HS-5 (cell line): ENCODE measurements around the gene C1QTNF1.

Experiments
- DNase-seq: peaks from one replicate; pipeline ENCODE4 v3.0.0-alpha.2; 2012; ENCODE audit warnings: low read depth

C1QTNF1 gene

GRCh38 chr17:79023886-79024771, at the start of gene C1QTNF1:
Gene C1QTNF1 (plus strand): TSS chr17:79024169. CDS start chr17:79043969, 19,800 bp downstream.
- no peak for DNase-seq

DNA sequence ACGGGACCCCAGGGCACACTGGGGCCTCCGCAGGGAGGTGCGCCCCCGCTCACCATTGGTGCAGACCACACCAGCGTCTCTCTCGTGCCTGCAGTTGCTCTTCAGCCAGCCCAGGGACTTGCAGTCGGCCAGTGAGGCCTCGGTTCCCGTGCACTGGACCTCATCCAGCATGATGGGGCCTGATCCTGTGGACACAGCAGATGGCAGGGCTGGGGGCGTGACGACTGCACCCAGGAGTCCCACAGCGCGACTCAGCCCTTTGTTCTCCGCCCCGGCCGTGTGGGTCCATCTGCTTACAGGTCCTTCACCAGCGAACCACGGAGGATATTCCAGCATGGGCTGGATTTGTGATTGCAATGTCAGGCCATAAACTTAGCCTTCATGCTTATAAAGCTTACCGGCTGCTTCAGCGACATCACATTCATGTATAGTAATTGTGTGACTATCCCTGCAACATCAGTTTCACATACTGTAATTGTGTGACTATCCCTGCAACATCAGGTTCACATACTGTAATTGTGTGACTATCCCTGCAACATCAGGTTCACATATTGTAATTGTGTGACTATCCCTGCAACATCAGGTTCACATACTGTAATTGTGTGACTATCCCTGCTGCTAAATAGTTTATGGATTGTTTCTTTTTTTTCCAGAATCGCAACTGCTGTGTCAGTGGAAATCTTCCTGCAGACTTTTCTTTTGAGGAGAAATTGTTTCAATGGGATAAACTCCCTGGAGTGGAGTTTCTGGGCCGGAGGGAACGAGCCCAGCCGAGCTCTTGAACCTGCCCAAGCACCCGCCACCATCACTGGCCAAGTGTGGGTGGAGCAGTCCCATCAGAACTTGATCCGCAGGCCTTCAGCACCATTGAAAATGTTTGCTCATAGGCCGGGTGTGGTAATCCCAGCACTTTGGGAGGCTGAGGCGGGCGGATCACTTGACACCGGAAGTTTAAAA, 49.1 kb upstream of the C1QTNF1 start:
- no peak for DNase-seq

DNA sequence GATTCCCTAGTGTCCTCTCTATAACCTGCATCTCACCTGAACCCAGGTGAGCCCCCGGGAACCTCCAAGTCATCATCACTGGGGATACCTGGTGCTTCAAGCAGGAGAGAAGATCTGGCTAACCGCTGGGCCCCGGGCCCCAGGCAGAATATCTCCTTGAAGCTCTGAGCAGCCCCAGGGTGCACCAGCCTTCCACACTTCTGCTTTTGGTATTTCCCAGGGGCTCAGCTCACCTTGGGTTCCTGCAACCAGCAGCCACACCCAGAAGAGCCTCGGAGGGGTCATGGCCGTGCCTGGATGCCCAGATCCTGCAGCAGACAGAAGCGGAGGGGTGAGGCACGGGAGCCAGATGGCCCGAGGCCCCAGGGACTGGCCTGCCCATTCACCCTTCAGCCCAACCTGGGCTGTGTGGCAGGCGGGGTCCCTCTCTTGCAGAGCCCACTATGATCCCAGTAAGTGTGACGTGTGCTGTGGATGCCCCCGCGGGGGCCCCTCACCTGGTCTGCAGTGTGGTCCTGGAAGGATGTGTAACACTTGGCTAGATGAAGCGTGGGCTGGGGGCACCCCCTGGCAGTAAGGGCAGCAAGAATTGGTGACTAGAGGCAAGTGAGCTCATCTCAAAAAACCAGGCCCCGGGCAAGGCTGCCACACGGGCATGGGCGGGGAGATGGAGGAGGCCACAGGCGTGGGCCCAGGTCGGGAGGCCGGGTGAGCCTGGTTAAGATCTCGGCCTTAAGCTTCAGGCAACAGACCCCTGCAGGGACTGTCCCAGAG, 46.9 kb upstream of the C1QTNF1 start:
- DNase-seq = no peak

DNA sequence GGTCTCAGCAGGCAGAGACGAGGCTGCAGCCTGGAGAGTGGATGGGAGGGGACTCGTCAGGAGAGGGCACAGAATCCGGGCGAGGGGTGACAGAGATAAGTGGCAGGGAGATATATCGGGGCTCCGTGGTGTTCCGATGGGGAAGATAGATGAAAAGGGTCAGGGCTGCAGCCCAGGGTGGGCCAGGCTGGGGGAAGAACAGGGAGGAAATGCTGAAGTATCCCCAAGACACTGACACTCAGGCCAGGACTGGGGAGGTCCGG, 46.4 kb upstream of the C1QTNF1 start:
- no peak for DNase-seq

DNA sequence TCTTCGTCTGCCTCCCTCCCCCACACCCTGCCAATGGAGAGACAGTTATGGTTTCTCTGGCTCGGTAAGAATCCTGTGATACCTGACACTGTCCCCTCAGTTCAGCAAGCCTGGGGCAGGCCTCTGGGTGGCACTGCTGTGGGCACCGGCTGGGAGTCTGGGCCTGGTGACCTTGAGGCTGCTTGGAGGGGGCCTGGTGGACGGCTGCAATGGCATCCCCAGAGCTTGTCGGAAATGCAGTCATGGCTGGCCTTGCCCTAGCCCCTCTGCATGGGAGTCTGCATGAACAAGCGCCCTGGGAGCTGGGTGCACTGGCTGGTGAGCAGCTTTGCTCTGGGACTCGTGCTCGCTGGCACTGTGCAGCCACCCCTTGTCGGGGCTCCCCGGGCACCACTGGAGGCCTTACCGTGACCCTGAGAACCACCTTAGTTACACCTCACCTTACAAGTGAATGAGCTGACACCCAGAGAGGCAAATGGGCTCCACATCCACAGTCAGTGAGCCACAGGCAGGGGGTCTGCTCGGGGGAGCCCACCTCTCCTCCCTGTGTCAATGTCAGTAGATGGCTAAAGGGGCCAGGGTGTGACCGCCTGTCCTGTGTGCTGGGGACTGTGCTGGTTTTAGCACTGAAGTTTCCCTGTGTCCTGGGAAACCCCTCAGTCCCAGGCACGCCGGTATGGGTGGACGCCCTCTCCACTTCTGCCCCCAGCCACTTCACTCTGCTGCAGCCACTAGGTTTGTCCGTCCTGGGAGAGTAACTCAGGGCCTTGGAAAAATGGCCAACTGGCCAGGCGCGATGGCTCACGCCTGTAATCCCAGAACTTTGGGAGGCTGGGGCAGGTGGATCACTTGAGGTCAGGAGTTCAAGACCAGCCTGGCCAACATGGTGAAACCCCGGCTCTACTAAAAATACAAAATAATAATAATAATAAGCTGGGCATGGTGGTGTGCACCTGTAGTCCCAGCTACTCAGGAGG, 45.7 kb upstream of the C1QTNF1 start:
- DNase-seq = no peak

DNA sequence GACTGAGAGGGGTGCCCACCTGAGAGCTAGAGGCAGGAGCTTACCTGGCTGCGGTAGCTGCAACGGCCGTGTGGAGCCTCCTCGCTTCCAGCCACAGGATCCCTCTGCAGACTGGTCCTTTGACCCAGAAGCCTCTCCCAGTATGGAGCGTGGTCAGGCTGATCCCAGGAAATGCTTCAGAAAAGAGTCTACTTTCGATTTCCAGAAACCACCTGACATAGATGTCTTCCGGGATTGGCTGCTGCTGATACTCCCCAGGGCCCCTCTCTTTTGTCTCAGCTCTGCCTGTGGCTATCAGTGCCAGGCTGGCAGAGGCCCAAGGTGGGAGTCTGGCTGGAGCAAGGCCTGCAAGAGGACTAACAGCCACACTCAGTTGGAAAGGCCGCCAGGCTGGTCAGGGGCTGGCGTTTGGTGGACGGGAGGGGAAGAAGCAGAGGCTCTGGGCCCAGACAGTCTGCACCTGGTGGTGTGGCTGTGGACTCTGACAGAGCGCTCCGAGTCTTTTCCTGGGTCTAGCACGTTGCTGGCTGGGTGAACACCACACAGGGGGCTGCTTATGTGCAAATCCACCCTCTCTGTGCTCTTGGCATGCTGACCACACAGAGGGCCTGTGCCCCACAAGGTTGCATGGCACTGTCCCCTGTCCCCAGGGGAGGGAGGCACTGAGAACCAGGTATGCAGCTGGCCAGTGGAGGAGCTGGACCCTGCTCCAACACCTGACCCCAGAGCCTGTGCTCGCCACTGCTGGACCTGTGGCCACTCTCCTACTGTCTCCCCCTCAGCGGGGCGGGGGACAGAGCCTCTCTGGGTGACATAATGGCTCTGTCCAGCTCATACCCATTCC, 44.0 kb upstream of the C1QTNF1 start, which contains the start of gene LGALS3BP:
Gene LGALS3BP (minus strand): TSS at position 144 of the 844 bp plus-strand sequence. CDS start 2,732 bp downstream, outside the sequence.
- peak; percentile 70 for DNase-seq

DNA sequence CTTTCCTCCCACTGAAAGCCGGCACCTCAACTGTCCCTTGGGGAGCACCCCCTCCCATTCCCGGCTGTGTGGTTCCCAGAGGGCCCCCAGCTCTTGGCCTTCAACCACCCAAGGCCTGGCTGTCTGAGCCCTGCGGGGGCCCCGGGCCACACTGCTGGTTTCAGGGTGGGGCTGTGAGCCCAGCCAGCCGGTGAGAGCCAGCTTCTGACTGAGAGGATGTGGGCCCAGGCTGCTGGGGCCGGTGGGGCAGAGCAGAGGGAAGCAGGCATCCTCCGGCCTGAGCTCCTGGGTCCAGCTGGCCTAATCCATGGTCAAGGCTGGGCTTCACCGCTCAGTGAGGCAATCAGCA, 43.4 kb upstream of the C1QTNF1 start:
- DNase-seq = no peak

DNA sequence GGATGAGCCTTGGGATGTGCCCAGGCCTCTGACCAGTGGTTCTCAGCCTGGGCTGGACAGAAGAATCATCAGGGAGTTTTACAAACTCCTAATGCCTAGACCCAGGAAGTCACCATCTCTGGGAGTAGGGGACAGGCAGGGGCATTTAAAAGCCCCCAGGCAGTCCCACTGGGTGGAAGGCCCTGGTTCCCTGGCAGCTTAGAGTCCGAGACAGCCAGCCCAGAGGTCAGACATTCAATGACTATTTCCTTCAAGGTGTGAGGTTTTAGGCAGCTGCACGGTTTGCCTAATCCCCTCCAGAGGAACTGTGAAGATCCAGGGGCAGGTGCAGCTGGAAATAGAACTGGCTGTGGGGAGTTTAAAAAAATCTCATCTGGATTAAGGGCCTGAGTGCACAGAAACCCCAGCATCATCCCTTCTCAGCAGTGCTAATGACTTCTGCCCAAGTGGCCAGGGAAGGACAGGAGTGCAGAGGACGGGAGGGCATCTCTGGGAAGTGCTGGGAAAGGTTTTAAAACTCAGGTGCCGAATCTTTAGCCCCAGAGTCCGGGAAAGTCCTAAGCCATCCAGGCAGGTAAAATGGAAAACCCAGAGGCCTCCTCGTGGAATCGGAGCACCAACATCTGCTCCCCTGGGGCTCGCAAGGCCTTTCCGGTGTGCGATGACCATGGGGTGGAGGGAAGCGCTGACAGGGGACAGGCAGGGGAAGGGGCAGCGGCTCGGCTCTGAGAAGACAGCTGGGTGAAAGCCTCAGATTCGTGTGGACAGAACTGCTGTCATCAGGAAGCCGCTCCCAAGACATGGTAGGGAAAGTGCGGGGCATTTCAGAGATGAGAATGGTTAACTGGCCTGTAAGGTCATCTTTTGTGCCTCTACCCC, 42.7 kb upstream of the C1QTNF1 start:
- DNase-seq = no peak

GRCh38 chr17:78985395-78985794, 38.6 kb upstream of the C1QTNF1 start:
- no peak for DNase-seq

DNA sequence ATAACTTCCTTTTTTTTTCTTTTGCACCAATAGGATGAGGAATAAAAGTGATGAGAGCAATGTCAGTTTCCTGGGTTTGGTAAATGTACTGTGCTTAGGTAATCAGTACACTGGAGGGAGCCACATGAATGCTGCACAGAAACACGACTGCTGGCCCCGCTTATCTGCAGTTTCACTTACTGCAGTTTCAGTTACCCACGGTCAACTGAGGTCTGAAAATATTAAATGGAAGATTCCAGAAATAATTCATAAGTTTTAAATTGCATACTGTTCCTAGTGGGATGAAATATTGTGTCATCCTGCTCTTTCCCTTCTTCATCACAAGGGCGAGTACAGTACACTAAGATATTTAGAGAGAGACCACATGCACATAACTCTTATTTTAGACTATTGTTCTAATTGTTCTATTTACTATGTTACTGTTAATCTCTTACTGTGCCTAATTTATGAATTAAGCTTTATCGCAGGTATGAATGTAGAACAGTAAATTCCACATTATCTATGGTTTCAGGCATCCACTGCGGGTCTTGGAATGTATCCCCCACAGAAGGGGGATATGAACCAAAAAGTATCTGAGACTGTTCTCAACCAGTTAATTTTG, 37.8 kb upstream of the C1QTNF1 start:
- DNase-seq = no peak

GRCh38 chr17:78986649-78987328, 37.2 kb upstream of the C1QTNF1 start:
- no peak for DNase-seq

GRCh38 chr17:78988152-78988551, 35.8 kb upstream of the C1QTNF1 start:
- DNase-seq = no peak

DNA sequence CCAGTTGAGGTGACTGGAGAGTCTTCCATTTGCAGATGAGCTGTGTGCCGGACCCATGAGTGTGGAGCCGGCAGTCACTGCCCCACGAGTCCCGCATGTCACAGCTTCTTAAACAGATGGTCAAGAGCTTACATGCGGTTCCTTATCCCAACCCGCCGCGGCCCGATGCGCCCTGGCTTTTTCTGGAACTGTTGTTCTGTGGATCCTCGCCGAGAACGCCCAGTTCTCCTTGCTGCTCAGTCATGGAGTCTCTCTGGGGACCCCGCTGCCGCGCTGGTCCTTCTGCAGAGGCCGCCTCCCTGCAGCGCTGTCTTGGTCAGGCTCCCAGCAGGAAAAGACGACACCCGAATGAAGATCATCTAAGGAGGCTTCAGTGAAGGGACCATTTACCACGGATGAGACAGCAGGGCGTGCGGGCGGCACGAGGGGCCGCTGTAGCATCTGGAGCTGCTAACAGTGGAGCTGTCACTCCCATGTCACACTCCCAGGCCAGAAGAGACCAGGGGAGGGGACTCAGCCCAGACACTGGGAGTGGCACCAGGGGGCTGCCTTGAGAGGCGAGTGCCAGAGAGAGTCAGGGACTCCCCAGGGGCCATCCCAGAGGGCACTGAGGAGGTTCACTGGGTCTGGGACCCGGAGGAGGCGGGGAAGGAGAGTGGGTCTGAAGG, 33.5 kb upstream of the C1QTNF1 start:
- no peak for DNase-seq

DNA sequence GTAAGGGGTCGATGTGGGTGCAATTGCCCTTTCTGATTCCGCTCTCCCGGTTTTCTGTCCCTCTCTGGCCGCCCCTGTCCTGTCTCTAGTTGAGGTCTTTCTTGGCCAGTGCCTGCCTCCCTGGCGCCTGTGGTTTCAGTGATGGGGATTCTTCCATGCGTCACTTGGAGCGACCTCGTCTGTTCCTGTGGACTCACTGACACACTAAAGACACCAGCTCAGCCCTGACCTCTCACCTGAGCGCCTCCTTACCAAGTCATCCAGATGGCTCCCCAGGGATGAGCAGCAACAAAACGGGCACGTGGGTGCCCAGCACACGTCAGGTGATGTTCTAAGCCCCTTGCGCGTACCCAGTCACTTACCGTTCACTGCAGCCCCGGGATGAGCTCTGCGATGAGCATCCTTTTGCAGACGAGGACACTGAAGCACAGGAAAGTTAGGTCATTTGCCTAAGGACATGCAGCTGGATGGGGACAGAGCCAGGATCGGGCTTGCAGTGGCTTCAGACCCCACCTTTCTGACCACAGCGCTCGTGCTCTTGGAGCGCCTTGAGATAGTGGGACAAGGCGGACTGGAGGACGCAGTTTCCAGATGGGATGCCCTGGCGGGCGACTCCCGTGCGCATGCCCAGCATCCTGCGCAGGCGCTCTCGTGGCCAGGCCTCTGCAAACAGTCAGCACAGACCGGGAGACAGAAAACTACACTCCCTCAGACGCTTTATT, 32.8 kb upstream of the C1QTNF1 start:
- no peak for DNase-seq

DNA sequence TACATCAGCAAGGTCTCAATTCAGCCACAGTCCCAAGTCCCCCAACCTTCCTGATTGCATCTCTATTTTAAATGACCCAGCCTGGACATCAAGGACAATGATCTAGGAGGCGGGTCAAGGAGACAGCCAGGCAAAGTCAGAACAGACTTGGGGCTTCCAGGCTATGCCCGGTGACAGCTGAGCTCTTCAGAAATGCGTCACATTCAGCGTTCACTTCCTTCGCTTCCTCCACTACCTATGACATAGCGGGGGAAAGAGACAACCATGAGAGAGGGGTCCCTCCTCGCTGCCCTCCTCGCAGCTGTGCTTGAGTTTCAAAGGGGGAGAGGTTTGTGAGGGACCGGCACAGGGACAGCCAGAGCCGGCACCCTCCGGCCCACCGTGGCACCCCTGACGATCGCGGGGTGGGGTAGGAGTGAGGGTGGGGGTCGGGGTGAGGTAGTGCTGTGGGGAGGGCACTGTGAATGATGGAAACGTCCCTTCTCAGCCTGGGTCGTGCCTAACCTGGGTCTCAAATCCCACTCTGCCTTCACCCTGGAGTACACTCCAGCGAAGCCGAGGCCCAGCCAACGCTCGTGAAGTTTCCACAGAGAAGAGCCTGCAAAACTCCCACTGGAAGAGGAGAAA, 31.9 kb upstream of the C1QTNF1 start:
- no peak for DNase-seq

DNA sequence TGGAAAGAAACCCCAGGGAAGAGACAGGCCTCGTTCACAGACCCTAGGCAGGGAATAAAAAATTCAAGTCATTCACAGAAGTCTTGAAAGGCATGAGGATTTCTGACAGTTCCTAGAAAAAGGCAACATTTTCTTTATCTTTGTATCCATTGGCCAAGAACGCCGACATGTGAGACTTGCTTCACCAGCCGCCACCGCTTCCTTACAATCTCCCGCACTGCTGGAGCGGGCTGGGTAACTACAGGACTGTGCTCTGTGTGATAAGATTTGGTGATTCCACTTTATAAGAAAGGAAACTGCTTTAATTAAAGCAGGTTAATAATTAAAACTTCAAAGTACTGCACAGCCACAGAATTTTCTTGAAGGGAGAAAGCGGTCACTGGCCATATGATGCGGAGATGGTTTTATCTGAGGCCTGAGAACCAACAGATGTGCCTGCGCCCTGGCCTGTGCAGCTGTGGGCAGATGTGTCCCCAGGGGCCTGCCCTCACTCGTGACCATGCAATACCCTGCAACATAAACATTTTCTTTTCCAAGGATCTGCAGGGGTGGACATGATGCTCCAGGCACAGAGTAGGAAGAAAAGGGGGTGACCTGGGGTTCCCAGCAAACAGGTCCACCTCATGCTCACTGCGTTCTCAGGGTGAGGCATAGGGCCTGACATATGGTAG, 31.3 kb upstream of the C1QTNF1 start:
- no peak for DNase-seq
